SIG-M5 treated with dmso at 0.1 percent for 504 hours (cell line): ENCODE measurements around the gene PID1.
"Not testable (repeated sequence)": the region's sequence is repeated elsewhere in the genome, so short reads cannot be mapped to it uniquely, and the experiment has no call there.

ENCODE experiments used
- DNase-seq: peaks from one replicate; lab custom pipeline; 2025; ENCODE audit not compliant: unreplicated experiment; lab: John Stamatoyannopoulos, UW

PID1 gene

DNA sequence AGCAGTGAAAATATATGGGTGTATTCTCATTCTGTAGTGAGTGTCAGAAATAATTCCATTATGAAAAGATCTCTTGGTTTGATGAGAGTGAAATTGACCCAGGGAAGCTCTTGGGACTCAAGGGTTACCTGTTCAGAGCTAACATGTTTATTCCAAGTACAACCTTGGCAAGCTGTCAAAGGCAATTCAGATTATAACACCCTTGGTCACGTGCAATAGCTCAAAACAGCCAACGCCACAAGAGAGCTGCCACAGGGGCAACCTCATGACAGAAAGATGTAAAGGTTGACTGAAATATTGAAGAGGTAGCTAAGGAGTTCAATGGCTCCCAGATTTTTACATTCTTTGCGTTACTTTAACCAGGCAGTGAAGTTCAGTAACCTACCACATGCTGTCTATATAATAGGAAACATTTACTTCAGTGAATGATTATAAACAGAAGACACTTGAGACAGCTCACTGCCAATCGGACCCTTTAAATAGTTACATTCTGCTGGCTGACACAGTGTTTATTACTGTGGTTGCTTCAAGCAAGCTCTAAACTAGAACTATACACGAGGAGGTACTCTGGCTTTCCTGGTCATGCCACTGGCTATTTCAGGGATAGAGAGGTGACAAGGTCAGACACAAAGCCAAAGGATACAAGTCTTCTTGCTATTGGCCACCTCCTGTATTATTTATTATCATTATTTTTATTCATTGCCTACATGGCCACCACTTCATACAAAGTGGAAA, 187.3 kb downstream of the PID1 start:
- DNase-seq = no peak

DNA sequence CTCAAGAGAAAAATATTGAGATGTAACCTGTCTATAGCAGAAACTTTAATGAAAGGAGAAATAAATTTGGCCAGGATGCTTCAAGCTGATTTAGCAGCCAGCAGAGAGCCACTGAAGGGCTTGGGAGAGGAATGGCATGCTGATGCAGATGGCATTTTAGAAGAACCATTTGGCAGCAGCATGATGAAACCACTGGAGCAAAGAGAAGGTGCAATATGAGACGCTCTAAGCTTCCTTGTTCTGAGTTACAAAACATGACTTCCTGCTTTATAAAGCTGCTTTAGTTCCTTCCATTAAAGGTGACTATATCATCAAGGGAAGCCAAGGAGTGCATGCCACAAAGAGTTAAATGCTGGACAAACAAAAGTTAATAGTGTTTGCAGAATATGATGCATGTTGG, 189.7 kb downstream of the PID1 start:
- peak; percentile 35 for DNase-seq

DNA sequence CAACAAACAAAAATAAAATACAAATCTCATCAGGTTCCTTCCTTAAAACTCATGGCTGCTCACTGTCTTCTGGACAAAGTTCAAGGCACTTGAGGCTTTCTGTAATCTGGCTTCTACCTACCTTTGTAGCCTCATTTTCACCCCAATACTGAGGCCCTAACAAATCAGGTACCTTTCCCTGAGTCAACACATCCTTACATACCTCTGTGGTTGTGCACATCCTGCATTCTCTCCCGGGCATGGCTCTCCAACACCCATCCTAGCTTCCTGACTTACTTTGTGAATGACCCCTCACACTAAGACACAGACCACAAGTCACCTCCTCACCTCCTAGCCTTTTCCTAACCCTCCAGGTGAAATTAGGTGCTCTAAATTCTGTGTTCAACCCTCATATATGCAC, 190.9 kb downstream of the PID1 start:
- no peak for DNase-seq

DNA sequence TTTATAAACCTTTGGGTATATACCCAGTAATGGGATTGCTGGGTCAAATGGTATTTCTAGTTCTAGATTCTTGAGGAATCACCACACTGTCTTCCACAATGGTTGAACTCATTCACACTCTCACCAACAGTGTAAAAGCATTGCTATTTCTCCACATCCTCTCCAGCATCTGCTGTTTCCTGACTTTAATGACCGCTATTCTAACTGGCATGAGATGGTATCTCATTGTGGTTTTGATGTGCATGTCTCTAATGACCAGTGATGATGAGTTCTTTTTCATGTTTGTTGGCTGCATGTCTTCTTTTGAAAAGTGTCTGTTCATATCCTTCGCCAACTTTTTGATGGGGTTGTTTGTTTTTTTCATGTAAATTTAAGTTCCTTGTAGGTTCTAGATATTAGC, 194.2 kb downstream of the PID1 start:
- not testable (repeated sequence) for DNase-seq

DNA sequence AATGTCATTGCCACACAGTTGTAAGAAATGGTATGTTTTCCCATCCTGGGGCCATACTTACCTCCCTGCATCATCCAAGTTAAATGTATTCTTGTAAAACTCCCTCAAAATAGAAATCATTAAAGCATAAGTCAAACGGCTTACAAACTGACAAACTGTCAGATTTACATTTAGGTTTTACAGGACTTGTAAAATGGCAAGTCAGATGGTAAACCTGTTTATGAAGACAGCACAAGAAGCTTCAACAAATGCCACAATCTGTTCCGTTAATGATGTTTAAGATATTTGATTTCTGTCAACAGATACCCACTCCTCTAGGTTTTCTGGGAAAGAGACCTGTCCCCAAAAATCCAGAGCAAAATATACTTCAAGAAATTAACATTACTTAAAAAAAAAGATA, 197.2 kb downstream of the PID1 start:
- no peak for DNase-seq

DNA sequence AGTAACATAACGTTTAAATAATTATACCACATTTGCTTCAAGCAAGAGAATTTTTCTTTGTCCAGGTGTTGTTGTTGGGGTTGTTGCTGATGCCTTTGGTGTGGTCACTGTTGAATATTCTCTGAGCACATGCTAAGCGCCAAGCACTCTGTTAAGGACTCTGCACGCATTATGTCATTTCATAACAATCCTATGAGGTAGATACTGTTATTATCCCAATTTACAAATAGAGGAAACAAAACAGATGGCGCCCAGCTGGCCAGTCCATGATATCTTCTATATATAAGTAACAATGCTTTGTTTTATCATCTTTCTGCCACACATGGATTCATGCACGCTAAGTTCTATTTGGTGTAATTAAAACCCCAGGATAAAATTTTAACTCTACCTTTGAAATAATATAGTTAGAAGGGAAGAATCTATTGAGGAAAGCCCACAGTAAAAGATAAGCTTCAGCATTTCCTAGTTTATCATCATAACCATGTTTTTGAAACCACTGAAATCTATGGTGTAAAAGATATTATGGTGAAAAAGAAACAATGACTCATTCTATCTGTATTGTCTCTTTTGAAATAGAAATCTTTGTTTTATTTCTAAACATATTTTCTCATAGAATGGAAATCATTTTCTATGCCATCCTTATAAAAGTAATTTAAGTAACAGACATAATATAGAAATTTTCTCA, 199.7 kb downstream of the PID1 start:
- no peak for DNase-seq

DNA sequence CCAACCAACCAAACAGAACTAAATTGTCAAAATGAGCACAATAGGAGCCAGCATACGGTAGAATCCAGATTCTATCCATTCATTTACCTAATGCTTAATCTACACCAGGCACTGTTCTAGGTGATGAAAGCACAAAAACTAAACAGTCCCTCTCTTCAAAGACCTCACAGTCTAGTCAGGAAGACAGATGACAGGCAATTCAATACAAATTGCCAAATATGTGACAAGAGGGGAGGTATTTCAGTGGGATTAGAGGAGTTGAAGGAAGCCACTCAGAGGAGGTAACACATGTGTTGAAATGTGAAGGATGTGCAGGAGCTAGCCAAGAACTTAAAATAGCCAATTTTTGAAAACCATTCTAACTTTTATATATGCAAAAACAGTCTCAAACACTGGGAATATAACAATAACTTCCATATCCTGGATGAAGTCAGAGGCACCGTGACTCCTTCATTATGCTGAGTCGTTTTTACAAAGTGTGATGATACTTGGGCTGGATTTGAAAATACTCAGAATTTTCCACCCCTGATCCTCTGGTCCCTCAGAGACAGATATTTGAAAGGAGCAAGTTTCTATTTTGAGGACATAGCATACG, 204.9 kb downstream of the PID1 start:
- DNase-seq = no peak

DNA sequence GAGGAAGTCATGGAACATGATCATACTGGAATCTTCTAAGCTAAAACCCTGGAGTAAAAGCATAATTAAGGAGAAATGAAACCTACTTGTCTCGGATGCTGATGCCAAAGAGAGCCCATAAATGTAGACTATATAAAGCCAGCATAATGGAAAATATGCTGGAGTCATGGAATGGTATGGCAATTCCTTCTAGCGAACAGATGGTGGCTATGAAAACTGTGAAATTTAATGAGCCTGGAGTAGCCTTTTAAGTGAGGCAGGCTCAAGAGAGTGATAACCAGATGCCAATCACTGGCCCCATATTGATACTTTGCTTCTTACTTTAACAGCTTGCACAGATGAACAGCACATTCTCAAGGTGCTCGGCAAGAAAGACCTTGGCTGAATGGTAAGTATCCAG, 206.3 kb downstream of the PID1 start:
- DNase-seq = no peak

DNA sequence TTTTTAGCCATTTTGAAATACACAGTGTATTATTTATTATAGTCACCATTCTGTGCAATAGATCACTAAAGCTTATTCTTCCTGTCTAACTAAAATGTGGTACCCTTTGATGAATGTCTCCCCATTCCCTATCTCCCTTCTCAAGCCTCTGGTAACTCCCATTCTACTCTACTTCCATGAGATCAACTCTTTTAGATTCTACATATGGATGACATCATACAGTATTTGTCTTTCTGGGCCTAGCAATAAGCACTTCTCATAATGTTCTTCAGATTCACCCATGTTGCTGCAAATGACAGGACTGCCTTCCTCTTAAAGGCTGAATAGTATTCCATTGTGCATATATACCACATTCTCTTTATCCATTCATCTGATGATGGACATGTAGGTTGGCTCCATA, 210.9 kb downstream of the PID1 start:
- no peak for DNase-seq

DNA sequence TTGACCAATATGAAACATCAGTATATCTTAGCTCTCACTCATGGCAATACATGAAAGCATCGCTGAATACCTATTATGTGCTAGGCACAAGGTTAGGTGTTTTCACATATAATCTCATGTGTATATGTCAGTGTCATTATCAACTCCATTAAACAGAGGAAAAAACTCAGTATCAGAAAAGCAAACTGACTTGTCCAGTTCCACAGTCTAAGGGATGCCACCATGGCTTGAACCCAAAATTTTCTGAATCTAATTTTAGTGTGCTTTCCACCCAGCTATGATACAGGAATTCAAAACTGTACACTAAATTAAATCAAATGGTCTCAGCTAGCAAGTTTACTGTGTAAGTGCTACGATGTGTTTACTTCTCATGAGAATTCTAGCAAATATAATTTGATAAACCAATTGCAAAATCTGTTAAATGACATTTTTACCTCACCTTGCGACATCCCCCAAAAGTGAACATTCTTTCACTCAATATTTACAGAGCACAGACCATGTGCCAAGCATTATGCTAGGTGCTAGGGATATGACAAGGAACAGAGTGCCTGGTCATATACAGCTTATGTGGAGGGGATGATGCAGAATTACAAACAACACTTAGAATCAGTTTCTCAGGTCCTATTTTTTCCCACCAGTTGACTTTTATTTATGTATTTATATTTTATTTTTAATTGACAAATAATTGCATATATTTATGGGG, 211.6 kb downstream of the PID1 start:
- no peak for DNase-seq

DNA sequence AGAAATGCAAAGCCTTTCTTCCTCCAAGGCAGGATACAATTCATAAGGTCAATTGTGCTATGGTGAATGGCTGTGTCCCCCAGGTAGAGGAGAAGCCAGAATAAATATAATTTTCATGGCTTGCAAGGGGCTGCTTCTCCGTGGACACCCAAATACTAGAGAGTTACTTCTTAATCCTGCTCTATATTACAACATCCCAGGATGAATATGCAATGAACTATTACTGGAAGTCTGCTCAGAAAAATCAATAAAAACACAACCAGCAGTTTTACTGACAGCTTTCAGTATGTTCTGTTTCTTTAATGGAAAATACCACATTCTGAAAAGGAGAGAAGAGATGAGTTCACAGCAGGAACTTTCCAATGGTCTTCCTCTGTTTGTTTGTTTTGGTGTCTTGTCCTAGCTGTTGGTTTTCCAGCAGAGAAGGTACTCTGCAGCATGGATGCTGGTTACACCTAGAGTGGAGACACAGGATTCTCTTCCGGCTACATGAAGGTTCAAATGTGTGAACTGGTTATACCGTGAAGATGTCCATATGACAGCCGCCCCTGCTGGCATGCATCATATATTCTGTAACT, 213.0 kb downstream of the PID1 start:
- DNase-seq = no peak

DNA sequence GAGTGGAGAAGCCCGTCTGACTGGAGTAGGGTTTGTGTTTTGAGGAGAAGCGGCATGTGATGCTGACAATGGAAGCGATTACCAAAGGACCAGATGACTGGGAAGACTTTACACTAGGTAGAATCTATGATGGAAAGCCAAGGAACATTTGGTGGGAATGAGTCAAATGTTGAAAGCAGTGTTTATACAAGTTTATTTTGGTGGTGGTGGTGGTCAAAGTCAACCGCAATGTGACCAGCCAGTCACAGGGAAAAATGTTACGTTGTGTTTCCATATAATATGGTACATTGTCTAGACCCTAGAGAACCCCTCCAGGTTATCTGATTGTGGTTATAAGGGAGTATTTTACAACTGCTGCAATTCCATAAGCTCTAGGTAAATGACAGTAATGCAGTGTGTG, 216.8 kb downstream of the PID1 start:
- DNase-seq = no peak

DNA sequence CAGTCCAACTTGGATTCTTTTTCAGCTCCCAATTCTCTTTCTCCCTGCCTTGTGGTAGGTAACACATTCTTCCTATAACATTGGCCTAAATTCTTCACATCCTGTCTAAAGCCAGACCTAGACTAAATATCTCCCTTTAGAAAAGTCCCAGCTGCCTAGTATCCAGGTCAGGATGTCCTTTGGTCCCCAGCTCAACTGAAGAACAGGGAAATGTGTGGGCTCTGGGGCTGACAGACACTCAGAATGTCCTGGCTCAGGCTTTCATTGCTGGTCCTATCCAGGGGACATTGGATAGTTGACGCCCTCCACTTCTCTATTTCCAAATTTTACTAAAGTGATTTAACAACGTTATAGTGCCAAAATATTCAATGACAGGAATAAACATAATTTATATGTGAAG, 219.3 kb downstream of the PID1 start:
- no peak for DNase-seq

DNA sequence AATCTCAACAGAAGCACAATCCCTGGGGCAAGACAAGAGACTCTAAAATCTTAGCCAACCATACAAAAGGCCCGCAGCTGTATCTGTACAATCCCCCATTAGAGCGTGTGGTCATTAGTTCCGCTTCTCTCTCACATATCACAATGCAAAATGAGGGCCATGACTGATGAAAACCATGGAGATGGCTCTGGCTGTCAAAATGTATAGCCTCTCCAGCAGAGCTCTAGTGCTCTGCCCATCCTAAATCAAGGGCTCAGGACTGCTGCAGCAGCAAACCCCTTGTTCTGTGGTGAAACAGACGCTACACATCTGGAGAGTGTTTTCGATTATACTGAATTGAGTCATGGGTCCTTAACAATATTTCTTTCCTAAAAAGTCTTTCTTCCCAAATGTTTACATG, 221.0 kb downstream of the PID1 start:
- no peak for DNase-seq

DNA sequence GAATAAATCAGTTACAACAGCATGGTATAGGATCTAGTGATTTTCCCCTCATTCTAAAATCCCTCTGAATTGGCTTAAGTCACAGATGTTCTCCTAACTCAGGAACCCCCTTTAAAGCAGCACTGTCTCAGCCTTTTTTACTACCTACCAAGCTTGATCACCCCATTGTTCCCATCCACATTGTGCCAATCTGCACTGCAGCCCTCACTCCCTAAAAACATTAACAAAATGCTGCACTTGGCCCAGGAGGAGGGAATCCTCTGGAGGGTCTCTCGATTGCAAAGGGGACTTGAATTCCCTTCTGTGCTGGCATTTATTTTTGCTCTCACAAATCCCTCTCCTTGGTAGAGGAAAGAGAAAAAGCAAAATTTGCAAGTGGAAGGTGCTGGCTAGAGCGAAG, 223.0 kb downstream of the PID1 start:
- DNase-seq = no peak

DNA sequence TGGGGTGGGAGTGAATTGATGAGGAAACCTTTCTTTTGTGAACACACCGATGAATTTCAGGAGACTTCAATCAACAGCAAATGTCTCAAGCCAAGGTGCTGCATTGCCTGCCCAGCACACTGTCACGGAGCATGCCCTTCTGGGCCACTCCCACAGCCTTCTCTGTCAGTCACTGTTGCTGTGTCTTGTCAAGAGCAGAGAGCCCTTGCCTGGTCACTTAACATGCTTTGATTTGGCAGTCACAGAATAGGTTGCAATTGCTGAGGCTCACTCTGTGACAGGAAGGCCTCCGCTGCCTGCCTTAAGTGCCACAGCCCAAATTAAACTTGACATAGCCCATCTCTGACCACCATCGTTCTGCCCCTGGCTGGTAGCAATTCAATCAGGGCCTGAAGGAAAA, 225.4 kb downstream of the PID1 start:
- no peak for DNase-seq

DNA sequence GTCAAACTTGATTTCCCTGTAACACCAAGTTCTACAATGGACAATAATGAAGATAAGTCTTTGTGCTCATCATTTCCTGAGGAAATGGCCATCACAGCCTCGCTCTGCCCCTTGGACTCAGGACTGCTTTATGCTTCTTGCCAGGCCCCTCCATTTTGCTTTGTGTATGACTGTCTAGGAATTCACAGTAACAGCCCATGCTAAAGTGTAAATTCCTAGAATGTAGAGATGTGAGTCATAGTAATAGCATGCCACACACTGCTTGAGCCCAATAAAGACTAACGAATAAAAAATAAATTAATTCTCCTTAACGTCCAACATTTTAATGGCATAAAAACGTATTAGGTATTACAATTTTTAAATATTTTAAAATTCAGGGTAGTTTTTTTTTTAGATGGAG, 226.5 kb downstream of the PID1 start:
- DNase-seq = no peak

DNA sequence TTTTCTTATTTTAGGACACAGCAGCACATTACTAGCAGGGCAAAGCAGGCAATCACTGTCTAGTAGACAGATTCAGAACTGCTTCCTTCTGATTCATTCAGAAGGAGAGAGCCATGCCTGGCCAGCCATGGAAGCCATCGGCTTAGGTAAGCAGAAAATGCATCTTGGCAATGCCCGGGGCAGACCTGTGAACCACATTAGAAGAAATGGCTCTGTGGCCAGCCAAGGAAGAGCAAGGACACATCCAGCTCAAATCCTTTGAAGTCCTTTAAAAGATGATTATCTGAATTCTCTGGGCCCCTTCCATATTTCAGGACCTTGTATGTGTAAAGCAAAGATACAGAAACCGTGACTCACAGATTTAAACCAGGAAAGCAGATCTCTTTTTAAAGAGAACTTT, 227.4 kb downstream of the PID1 start:
- no peak for DNase-seq

DNA sequence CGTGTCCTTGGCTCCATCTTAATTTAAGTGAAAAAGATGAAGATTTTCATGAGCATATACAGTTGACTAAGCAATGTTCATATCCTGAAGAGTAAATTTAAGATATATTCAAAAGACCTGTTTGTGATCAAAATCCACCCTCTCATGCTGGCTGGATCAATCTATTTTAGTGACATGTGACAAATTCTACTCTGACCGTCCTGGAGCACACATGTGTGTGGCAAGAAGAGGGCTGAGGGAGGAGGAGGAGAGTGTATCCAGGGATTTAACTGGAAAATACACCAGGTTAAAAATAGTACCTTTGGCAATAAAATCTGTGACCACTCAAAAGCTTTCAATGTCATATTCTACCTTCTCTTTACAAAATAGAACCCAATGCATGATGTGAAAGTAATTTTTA, 228.7 kb downstream of the PID1 start:
- no peak for DNase-seq

DNA sequence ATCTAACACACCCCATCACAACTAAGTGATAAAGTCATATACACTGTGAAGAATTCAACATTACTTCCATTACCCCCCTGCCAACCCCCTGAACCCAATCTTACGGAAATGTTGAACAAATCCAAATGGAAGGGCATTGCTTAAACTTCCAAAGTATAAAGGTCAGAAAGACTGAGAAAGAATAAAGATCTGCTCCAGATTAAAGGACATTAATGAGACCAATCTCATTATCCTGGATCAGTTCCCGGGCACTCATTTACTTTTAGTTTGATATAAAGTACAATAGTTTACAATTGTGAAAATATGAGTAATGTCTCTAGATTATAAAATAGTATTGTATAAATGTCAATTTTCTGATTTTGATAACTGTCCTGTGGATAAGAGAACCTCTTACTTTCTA, 229.4 kb downstream of the PID1 start:
- no peak for DNase-seq

DNA sequence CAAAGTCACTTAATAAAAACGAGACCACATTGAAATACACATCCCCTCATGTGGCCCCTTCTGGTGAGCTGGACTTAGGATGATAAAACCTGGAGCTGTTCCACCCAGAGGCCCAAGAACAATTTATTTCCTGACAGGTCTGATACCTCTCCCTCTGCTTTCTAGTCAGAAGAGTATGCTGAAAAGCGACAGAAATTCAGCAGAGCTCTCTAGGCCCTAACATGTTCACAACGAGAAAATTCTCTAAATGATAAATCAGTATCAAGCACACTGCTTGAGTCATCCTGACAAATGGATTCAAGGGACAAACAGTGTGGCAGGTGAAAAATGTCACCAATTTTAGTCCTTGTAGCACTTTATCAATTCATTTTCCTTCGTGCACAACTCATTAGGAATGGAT, 233.5 kb downstream of the PID1 start:
- DNase-seq = no peak

DNA sequence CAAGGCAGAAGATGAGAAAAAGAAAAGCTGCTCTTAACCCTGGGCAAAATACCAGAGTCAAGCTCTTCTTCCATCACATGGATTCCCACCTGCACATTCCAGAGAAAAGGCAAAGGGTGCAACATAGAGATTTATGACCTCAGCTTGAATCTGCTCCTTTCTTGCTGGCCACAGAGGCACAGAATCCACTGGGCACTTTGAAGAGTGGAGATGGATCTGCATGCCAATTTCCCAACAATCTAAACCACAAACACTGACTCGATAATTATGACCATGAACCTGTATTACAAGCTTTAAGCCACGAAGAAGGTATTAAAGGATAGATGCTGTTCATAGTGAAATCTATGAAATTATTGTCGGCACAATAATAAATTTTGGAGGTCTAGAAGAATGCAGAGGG, 237.3 kb downstream of the PID1 start:
- no peak for DNase-seq
